GM12865 (cell line): Measurements from ENCODE around the gene PGD.
A peak's percentile ranks its signal among the peaks of the same experiment; 100 is the strongest.

Experiments used
- DNase-seq: peaks from one replicate; pipeline ENCODE4 v3.0.0; 2010; ENCODE audit warnings: low read depth
- H3K4me3 ChIP-seq: 2 replicates; pipeline ENCODE4 v1.5.1; 2011; ENCODE audit warnings: mild to moderate bottlenecking, low read depth, low read length, control low read depth
- TF ChIP-seq, protein P1 (sequence below): IDR thresholded peaks from 2 replicates; pipeline ENCODE4 v1.5.1; 2011; ENCODE audit warnings: low read length, control low read depth, low read depth, inconsistent platforms; ENCODE audit not compliant: insufficient read depth; ENCODE audit errors: missing control alignments

PGD gene

GRCh38 chr1:10398734-10399443 is at the start of gene PGD:
TSS of gene PGD (plus strand) at chr1:10399064. CDS start at chr1:10399118, 54 bp downstream.
- peak within 1 kb of the TSS; percentile 83 for H3K4me3 ChIP-seq
- TF ChIP-seq, protein P1, sequence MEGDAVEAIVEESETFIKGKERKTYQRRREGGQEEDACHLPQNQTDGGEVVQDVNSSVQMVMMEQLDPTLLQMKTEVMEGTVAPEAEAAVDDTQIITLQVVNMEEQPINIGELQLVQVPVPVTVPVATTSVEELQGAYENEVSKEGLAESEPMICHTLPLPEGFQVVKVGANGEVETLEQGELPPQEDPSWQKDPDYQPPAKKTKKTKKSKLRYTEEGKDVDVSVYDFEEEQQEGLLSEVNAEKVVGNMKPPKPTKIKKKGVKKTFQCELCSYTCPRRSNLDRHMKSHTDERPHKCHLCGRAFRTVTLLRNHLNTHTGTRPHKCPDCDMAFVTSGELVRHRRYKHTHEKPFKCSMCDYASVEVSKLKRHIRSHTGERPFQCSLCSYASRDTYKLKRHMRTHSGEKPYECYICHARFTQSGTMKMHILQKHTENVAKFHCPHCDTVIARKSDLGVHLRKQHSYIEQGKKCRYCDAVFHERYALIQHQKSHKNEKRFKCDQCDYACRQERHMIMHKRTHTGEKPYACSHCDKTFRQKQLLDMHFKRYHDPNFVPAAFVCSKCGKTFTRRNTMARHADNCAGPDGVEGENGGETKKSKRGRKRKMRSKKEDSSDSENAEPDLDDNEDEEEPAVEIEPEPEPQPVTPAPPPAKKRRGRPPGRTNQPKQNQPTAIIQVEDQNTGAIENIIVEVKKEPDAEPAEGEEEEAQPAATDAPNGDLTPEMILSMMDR: no peak
- DNase-seq: peak; percentile 99

DNA sequence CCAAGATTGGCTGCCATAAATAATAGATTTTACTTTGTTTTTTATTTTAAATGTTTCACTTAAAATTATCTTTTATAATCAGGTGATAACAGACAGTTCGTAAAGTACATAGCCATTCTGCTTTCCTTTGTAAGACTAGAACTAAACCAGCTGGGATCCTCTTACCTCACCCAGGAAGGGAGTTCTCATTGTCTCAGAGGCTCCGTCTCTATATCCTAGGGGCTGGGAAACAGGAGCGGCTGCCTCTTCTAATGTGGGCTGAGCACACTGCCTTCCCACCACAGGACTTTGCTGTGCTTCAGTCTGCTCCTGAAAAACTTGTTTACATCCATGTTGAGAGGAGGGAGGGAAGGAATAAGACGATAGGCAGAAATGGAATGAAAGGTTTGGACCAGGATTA is 45.6 kb upstream of the PGD start:
- DNase-seq: no peak
- TF ChIP-seq, protein P1: no peak
- no peak overlapping the region for H3K4me3 ChIP-seq

DNA sequence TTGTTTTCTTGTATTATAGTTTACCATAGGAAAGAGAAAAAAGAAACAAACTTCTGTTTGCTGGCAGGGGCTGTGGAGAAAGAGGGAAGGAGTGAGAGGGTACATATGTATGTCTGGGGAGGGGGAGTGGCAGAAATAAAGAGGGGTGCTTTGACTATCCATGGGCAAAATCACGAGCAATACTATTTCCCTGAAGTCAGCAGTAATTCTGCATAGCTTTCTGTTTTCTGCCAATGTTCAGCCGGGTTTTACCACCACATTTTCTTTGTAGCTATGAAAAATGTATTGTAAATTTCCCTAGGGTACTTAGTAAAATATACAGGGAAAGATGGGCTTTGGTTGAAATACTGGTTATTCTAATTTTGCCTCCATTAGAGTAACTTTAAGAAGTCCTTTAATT is 45.2 kb upstream of the PGD start:
- H3K4me3 ChIP-seq: no peak overlapping the region
- TF ChIP-seq, protein P1: no peak
- DNase-seq: no peak

DNA sequence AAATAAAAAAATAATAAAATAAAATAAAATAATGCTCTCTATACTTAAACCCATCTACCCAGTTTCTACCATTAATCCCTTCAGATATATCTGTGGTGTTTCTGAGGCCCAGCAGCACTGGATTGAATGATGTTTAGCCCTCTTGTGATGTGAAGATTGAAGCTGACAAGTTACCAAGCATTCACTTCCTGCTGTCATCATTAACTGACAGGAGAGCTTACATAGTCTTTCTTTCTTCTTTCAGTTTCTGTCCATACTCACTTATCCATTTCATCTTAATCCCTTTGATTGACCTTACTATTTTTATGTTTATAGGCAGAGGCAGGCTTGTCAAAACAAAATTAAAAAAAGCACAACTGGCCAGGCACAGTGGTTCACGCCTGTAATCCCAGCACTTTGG is 38.8 kb upstream of the PGD start:
- TF ChIP-seq, protein P1: no peak
- DNase-seq: peak; percentile 22
- no peak overlapping the region for H3K4me3 ChIP-seq

- H3K4me3 ChIP-seq: no peak overlapping the region
- no peak for DNase-seq
- TF ChIP-seq, protein P1: no peak
Observed at GRCh38 chr1:10361515-10361914, 37.3 kb upstream of the PGD start.

- TF ChIP-seq, protein P1: no peak
- DNase-seq: no peak
- H3K4me3 ChIP-seq: no peak overlapping the region
Observed at GRCh38 chr1:10368194-10368593, 30.7 kb upstream of the PGD start.

GRCh38 chr1:10374442-10374860 is 24.4 kb upstream of the PGD start:
- no peak overlapping the region for H3K4me3 ChIP-seq
- no peak for DNase-seq
- TF ChIP-seq, protein P1: no peak
